ENCODE measurements around the gene WBP2. TPM values are rescaled to one million over a fixed set of nuclear protein-coding genes. Genes with fewer than 3 reads are reported as not detected.

Gene WBP2
- total and polyA plus RNA-seq, 2 of the 13 experiments (the other 11 are each of a cell fraction or from before 2014, with no cell fraction given), result 29.2 to 29.5 TPM

GRCh38 chr17:75892556-75893224, 37.6 kb upstream of the WBP2 start (continued):
- 0 out of 2 replicates have a peak, but pooled peaks have one; percentile 9 for TF ChIP-seq ARID5B (CRISPR knock-in tag; IDR thresholded peaks at IDR 0.05)
- no peak; the same call in 1 of the 2 replicates for TF ChIP-seq ATF6 (CRISPR knock-in tag; conservative IDR thresholded peaks at IDR 0.05)
- peak; percentile 67 for TF ChIP-seq KDM2A (CRISPR knock-in tag; IDR thresholded peaks at IDR 0.05; ENCODE audit: borderline replicate concordance, low read depth)
- peak; percentile 60; the same call in 1 of the 2 replicates for TF ChIP-seq TMF1 (CRISPR knock-in tag; IDR thresholded peaks at IDR 0.05; ENCODE audit: low read depth)
- peak; percentile 59; the same call in 1 of the 2 replicates for TF ChIP-seq ZNF274 (CRISPR knock-in tag; IDR thresholded peaks at IDR 0.05)
- TF ChIP-seq ATF7-NPFF (CRISPR knock-in tag; IDR thresholded peaks at IDR 0.05; ENCODE audit: low read depth), result no peak
- TF ChIP-seq HCFC1 (IDR thresholded peaks at IDR 0.05; ENCODE audit: low read depth, low read length), result no peak
- peak; percentile 38; the same call in 1 of the 2 replicates for TF ChIP-seq ZNF800 (CRISPR knock-in tag; IDR thresholded peaks at IDR 0.05)
- no peak for TF ChIP-seq HES4 (CRISPR knock-in tag; IDR thresholded peaks at IDR 0.05; ENCODE audit: borderline replicate concordance)
- no peak for TF ChIP-seq RFX5 (IDR thresholded peaks at IDR 0.05; ENCODE audit: low read depth, low read length)
- TF ChIP-seq DNMT3B (CRISPR knock-in tag; conservative IDR thresholded peaks at IDR 0.05), result no peak
- no peak for TF ChIP-seq HNRNPUL1 (IDR thresholded peaks at IDR 0.05; ENCODE audit: low read depth, low read length)
- TF ChIP-seq GABPB1 (CRISPR knock-in tag; IDR thresholded peaks at IDR 0.05), result peak; percentile 33; the same call in 1 of the 2 replicates
- TF ChIP-seq ZNF878 (CRISPR knock-in tag; IDR thresholded peaks at IDR 0.05), result no peak
- TF ChIP-seq RFX3 (CRISPR knock-in tag; IDR thresholded peaks at IDR 0.05), result no peak
- TF ChIP-seq ZNF180 (CRISPR knock-in tag; IDR thresholded peaks at IDR 0.05; ENCODE audit: borderline replicate concordance, low read depth), result no peak
- TF ChIP-seq BRCA1 (CRISPR knock-in tag; IDR thresholded peaks at IDR 0.05), result no peak
- TF ChIP-seq EZH2 (conservative IDR thresholded peaks at IDR 0.05; ENCODE audit: low read depth, low read length), result no peak
- no peak for TF ChIP-seq ZSCAN30 (CRISPR knock-in tag; IDR thresholded peaks at IDR 0.05)
- TF ChIP-seq ZBTB25 (CRISPR knock-in tag; IDR thresholded peaks at IDR 0.05), result no peak

Measured in HepG2 (cell line).